ENCODE data around the gene GRM1.

GRM1 gene

DNA sequence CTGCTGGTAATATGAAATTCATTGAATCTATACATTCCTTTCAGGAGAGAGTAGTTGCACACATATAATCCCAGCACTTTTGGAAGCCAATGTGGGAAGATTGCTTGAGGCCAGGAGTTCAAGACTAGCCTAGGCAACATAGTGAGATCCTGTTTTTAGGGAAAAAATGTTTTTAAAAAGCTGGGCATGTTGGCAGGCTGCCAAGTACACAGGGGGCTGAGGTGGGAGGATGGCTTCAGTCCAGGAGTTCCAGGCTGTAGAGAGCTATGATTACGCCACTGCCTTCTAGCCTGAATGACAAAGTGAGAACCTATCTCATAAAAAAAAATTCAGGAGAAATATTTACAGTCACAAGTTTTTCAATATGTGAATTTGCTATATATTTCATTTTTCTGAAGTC lies 71.9 kb downstream of the GRM1 start:
- no peak for DNase-seq

DNA sequence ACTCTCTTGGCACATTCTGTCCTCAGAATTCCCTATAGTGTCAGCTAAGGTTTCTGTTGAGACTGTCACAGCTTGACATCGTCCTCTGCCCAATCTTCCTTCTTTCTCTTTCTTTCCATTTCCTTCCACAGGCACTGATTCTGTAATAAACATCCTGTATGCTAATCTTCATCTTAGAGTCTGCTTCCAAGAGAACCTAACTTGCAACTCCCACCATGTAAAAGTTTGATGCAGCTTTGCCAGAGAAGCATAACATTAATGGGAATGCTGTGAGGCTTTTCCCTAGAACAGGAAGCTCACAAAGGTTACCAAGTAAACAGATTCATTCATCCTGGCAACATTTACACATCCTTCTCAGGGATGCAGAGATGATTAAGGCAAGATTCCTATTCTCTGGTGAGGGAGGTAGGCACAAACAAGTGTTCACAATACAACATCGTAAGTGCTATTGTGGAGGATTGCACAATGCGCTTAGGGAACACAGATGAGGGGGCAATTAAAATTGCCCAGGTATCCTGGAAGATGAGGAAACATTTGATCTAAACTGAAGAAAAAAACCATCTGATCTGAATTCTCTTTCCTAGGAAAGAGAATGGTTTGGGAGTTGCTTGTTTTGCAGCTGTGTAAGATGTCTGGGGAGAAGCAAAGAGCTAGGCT lies 74.7 kb downstream of the GRM1 start:
- no peak for DNase-seq

DNA sequence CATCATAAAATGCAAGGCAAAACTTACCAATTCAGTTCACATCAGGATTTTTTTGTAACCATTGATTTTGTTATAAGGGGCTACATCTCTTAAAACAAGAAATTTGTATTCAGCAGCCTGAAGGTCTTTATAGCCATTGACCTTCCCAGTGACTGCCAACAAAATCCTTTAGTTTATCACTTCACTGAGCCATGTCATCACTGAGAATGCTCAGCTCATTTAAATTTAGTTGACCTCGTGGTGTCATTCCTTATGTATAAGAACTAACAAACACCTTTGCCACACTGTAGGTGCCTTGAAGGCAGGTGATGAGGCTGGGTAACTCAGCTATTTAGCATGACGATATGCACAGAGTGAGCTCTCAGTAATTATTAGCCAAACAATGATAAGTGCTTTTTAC lies 77.7 kb downstream of the GRM1 start:
- no peak for DNase-seq

DNA sequence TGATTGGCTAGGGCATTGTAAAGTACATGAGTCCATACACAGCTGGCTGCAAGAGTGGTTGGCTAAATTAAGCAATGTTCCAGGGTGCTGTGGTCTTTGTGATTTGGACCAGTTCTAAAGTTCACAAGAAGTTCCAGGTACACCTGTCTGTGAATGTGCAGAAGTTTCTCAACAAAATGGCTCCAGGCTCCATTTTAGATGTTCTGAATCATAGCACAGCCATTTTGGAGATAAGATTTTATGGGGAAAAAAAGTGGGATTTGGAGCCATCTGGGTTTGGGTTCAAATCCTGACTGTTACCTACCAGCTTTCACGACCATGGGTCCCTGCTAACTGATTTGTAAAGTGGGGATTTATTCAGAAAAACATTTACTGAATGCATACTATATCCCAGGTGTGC lies 82.1 kb downstream of the GRM1 start:
- DNase-seq: no peak

DNA sequence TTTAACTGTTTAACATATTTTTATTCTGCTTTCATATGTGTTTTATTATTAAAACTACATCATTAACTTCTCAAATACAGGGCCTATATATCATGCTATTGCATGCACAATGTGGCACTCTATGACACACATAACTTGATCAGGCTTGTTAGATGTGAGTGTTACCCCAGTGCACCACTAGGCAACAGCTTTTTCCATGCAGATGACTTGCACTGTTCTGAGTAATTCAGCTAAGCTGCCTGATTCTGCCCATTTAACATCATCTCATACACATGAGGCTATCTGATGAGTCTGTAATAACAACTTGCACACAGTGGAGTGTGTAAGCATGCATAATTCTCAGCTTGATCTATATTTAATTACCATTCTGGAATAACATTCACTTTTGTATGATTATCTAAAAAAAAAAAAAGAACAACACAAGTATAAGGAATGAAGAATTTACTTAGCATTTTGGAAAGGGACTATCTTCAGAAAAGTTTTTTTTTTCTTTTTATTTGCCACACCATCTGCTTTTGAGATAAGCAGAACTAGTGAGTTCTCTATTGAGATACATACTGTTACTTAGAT lies 83.1 kb downstream of the GRM1 start:
- no peak for DNase-seq

DNA sequence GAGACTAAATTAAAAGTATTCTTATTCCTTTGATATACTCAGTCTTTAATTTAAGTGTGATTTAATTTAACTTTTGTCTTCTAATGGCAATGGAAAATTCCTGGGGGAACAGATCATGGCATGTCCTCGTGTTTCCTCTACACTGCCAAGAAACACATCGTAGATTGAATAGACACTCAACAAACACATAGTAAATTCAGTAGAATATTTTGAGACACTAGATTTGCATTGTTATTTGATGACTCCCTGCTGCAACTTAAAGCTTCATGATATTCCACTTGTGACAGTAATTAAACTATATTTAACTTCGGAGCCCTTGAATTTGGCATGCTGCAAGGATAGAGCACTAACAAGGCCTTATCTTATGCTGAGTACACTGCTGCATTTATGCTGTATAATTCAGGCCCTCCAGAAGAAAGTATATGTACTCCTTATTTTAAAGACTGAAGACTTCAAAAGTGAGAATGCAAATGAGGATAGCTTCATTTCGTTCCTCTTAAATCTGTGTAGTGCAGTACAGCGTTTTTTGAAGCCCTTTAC lies 84.3 kb downstream of the GRM1 start:
- DNase-seq: no peak

DNA sequence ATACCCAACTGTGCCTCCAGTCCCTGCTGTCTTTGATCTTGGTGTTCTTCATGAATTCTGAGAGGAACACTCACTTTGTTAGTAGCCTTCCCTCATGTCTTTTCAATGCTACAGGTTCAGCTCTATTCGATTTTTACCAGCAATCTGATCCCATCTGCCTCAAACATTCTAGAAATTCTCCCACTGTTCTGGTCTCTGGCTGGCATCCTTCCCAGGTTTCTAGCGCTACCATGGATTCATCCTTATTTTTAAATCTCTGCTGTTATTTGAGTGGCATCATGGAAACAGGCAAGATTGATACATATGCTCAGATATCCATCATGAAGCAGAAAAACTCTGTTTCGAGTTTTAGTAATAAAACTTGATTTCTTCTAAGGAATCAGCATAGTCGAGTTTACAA lies 94.8 kb downstream of the GRM1 start:
- DNase-seq: no peak

DNA sequence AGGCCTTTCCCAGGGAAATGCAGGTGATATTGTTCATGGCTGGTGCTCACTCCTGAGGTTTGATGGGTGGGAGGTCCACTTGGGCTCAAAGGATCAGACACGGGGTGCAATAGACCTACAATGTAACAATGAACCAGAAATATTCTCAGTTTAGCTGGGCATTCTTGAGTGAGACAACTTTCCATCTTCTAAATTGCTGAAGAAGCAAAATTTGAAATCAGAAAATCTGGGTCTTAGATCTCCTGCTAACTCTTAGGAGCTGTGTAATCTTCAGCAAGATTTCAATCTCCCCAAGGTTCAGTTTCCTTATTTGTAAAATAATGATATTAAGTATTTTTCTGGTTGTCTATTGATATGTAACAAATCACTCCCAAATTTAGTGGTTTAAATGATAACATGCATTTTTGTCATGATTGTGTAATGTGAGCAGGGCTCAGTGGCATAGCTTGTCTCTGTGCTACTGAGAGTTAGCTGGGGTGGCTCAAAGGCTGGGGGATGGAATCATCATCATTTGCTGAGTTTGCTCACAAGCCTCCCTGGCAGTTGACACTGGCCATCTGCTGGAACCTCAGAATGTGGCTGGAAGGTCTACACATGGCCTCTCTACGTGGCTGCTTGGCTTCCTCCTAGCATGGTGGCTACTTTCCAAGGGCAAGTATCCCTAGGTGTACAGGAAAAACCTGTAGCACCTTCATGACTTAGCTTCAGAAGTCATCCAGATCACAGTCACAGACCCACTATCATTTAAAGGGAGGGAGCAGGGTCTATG lies 98.8 kb downstream of the GRM1 start:
- no peak for DNase-seq

DNA sequence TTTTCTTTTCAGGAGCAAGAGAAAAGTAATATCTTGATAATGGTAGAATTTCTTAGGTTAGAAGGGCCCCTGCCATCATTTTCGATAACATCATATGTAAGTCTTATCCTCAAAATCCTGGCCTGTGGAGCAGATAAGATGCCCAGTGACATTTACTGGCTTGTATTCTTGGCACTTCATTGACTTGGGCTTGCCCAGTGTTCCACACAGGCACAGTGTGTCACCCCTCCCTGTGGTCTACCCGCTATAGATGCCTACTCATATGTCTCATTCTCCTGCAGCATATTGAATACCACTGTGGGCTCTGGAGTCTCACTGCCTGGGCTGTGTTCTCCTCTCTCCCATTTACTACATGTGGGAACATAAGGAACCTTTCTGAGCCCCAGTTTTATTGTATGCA lies 105.0 kb downstream of the GRM1 start:
- no peak for DNase-seq

DNA sequence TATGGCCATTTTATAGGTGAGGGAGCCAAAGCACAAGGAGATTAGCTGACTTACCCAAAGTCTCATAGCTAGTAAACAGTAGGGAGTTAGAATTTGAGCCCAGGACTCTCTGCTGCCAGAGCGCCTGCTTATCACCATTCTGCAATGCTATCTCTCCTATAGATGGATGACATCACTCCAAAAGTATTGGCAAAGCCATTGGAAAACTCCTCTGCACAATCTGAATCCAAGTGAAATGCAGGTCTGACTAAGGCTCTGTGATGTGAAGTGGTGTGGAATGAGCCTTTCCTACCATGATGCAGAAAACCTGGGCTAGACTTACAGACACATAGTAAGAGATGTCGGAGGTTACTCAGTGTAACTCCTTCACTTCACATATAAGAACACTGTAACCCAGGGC lies 106.3 kb downstream of the GRM1 start:
- no peak for DNase-seq

DNA sequence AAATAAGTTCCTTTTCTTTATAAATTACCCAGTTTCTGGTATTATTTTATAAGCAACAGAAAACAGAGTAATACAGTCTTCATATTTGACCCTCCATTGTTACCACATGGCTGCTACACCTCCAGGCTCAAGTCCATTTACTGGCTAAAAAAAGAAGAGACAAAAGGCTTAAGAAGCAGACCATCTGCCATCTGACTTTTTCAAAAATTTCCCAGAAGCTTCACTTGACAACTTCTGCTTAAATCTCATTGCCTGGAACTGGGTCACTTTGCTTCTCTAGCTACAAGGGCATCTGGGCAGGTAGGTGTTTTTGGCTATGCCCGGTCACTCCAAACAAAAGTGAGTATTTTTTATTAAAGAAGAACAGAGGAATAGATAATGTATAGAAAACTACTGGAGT lies 118.0 kb downstream of the GRM1 start:
- DNase-seq: no peak

DNA sequence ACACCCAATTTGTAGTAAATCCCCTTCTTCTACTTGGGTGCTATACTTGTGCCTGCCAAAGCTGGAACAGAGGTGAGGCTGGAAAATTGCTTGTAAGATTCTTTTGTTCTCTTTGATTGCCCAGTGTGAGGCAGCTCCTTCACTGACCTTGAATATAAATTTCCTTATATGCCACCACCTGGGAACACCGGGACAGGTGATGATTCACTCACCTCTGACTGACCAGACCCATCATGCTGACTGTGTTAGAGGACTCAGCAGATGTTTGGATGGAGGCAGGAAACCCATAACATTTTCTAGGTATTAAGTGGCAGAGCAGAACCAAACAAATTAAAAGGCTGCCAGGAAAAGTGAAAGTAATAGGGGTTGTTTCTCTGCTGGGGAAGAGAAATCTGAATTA lies 120.9 kb downstream of the GRM1 start:
- no peak for DNase-seq

DNA sequence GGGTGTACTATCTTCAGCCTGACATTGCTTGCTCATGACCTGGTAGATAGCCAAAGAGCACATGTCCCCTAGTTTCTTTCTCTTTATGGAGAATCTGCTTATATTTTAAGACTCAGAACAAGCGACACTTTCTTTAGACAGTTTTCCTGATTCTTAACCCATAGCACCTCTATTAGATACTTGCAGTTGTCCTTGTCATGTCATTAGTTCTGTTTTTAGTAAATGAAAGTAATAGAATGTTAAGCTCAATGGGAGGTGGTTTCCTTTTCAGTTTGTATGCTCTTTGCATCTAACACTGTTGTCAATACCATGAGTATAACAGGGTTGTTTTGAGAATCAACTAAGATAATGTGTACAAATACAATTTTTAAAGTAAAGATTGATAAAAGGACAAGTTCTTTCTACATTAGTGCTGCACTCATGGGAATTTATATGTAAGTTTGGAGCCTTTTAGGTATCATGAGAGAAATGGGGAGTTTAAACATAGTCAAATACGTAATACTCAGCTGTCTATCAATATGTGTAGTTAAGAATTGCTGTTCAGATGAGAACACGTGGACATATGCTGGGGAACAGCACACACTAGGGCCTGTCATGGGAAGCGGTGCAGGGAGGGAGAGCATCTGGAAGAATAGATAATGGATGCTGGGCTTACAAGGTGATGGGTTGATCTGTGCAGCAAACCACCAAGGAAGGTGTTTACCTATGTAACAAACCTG lies 124.3 kb downstream of the GRM1 start:
- DNase-seq: no peak

DNA sequence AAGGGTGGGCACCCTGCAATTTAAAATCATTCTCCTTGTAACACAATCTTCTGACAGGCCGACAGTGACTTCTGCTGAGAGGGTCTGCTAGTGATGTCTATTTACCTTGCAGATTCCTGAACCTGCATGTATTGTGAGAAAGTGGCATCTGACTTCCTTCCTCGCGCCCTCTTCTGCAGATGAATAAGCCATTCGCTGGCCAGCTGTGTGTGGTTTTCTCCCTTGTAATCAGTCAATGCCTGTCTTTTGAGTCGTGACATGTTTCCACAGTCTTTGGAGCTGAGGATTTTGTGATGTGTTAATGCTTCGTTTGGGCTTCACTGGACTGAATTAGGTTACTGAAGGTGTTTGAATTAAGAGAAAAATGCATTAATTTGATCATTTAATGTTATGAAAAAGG lies 125.3 kb downstream of the GRM1 start:
- no peak for DNase-seq

DNA sequence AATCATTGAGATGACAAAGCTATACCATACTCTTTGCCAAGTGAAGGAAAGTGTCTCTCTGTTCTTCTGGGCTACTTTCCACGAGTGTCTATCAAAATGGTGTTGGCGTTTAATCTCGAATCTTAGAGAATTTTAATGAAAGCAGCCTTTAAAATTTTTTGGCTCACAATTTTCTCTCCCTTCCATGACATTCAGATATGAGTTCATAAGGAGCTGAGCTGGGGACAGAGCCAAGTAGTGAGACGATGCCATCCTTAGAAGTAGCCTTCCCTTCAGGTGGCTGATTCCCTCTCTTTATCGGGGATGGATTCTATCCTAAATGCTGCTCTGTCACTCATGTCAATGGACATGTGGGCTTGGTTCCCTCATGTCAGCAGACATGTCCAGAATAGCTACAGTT lies 132.8 kb downstream of the GRM1 start:
- DNase-seq: no peak

DNA sequence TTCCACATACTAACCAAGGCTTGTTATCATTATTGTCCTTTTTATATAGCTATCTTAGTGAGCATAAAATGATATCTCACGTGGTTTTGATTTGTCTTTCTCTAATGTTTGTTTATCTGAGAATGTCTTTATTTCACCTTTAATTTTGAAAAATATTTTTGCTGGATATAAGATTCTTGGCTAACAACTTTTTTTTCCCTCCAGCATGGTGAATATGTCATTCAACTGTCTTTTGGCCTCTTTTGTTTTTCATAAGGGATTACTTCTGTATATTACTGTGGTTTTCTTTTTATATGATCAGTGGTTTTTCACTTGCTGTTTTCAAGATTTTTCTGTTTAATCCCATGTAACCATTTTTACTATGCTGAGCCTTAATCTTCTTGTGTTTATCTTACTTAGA lies 141.0 kb downstream of the GRM1 start:
- no peak for DNase-seq

DNA sequence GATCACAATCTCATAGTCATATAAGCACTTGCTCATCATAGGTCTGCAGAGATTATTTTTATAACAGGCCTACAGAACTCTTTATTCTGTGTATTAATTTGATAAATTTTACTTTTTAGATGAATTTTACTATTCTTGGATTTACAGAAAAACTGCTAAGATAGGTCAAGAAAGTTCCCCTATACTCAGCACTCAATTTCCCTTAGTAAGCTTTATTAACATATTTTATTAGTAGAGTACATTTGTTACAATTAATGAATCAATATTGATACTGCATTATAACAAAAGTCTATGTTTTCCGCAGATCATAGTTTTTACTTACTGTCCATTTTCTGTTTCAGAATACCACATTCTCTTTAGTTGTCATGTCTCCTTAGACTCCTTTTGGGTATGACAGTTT lies 148.9 kb downstream of the GRM1 start:
- no peak for DNase-seq

DNA sequence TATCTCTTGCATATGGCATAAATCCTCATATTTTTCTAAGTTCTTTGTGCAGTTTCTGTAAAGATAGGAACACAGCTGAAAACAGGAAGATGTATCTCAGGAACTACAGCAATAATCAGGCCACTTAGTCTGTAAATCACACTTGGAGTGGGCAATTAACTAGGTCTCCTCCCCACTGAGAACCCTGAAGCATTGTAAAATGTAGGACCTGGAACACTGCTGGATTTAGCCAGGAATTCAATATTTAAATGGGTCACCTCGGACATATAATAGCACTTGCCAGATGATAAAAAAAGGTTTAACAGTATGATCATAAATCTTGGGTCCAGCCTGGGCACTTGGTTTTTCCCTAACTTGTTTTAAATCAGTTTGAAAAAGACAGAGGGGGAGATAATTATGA lies 155.0 kb downstream of the GRM1 start:
- DNase-seq: no peak

DNA sequence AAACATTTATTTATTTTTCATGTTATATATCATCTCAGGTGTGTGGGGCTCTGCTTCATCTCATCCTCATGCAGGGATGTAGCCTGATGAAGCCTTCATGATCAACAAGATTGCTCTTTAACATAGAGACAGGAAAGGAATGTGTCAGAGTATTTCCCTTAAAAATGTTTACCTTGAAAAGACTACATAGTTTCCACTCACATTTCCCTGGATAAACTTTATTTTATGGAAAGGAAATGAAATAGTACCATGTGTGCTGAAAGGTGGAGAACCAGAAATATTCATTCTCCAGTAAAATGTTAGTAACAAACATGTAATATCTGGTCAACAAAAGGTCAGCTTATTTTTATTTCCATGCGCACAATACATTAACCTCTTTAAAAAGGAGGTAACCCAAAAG lies 155.8 kb downstream of the GRM1 start:
- DNase-seq: no peak

DNA sequence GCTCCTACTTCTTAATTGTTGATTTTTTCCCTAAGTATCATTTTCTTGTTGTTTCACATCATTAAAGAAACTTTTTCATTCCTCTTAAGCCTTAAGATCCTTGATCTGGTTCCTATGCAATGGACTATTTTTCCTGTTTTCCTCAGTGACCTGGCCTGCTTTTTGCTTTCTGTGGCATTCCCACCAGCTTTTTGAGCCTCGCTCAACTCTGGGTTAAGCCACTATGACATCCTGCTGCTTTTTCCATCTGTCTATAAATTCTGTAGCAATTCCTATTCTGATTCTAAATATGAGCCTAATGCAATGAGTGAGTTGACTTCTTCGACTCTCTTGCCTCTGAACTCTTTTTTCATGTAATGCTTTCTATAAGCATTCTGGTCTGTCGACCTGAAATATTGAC lies 160.3 kb downstream of the GRM1 start:
- DNase-seq: no peak

DNA sequence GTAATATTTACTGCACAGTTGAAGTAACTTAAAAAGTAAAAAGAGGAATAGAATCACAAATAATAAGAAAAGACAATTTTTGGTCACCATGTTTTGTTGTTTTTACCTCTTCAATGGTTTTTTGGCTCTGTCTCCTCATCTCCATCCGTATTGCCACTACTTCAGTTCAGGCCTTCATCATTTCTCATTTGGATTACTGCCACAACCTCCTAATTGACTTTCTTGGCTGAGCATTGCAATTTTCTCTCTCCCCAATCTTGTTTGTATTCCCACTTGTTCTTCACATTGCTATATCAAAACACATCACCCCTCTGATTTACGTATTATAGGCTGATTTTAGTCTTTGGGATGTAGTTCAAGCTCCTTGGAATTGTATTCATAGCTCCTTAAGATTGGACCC lies 161.7 kb downstream of the GRM1 start:
- DNase-seq: no peak

DNA sequence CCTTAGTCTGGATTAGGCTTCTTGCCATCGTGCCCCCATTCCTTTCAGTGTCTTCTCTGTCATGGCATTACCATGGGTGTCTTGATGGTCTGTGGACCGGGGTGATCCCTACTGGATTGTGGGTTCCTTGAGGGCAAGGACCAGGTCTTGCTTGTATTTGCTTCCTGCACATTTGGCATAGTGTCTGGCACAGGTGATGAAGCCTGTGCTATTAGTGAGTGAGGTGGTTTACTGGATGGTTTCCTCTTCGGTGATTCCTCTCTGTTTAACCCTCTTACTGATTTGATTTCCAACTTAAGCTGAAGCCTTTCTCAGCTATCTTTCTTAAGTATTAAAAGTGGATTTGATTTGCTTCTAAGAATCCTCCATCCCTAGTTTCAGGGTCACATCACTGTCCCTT lies 162.3 kb downstream of the GRM1 start:
- DNase-seq: no peak

DNA sequence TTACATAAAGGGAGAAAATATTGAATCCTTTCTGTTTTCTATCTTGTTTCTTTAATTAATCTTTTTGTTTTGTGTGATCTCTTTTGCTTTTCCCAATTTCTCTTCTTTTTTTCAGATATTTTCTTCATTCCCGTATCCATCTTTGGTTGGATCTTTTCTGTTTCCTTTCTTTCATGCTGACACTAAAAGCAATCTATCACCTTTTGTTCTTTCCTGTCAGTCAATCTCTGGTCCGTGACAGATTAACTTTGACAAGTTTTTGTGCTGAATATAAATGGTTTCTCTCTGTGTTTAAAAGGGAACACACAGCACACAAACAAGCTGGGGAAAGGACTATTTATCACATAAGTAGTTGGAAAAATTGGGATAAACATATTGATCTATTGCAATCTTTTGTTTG lies 162.8 kb downstream of the GRM1 start:
- DNase-seq: no peak

DNA sequence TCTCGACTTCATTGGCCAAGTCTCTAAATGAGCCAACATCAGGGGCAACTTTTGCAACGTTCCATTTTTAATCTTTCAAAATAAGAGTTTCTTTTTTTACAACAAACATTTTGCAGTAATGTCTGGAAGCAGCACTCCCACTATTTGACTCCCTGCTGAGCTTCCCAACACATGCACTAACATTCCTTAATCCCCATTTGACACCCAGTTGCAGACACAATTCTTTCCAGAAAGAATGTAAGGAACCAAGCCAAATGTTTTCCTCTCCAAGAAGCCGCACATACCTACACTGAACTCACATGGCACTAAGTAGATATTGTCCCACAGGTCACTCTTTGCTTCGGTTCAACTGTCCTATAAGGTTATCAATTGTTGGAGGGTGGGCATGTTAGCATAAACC lies 165.6 kb downstream of the GRM1 start:
- no peak for DNase-seq

Data from stimulated activated CD4-positive, alpha-beta T cell treated with anti-CD3 and anti-CD28 coated beads, Interleukin-4, amount 100 ng/mL, for 24 hours (primary cell).